ENCODE data around the gene CCNA2. TPM values are rescaled to one million over a fixed set of nuclear protein-coding genes. Genes with fewer than 3 reads are reported as not detected.

Gene CCNA2
- polyA plus RNA-seq, 4 donors, result 2.2 to 29.8 (median 14.0) TPM

GRCh38 chr4:121800961-121801714 lies 22.5 kb downstream of the CCNA2 start, which contains the start of gene EXOSC9:
TSS of gene EXOSC9 (plus strand) at chr4:121801323. CDS start at chr4:121801425, 102 bp downstream.
- no peak for FAIRE-seq
- Histone ChIP-seq H3K4me3 (ENCODE audit: low read depth in 1 of 3, low read length in 3 of 3) (peak within 1 kb of the TSS; percentile 76 to 98 (median 84)), H3K9me3 (ENCODE audit: control insufficient read depth in 2 of 2, insufficient read depth in 1 of 2, low read depth in 1 of 2, low read length in 1 of 2) (no peaks in the 10 kb centered on the region), H3K4me1 (ENCODE audit: control insufficient read depth in 3 of 3, insufficient read depth in 2 of 3, low read depth in 1 of 3, low read length in 2 of 3) (peaks cover 0 to 15% (median 0%) of the 10 kb centered on the region in 3 donors), H3K36me3 (ENCODE audit: control insufficient read depth in 3 of 3, insufficient read depth in 2 of 3, low read depth in 1 of 3, low read length in 3 of 3) (peaks cover 2 to 14% (median 3%) of the 10 kb centered on the region in 3 donors), H3K27me3 (ENCODE audit: control insufficient read depth in 3 of 3, insufficient read depth in 3 of 3, low read length in 3 of 3) (no peaks in the 10 kb centered on the region), H3K27ac (ENCODE audit: low read depth in 1 of 3, low read length in 2 of 3) (peak within 1 kb of the TSS; percentile 84 to 94 (median 87))
- WGBS, 3 donors, result 0% methylated on average over 48 of the region's 48 CpGs
- peak; percentile 94 to 99 for DNase-seq

- FAIRE-seq, result no peak
- Histone ChIP-seq H3K27me3 (ENCODE audit: control insufficient read depth in 3 of 3, insufficient read depth in 3 of 3, low read length in 3 of 3) (no peaks in the 10 kb centered on the region), H3K4me3 (ENCODE audit: low read depth in 1 of 3, low read length in 3 of 3) (peak overlapping the region in 2 of 3 donors; percentile 76 to 84), H3K27ac (ENCODE audit: low read depth in 1 of 3, low read length in 2 of 3) (peak overlapping the region; percentile 84 to 94 (median 87)), H3K9me3 (ENCODE audit: control insufficient read depth in 2 of 2, insufficient read depth in 1 of 2, low read depth in 1 of 2, low read length in 1 of 2) (no peaks in the 10 kb centered on the region), H3K36me3 (ENCODE audit: control insufficient read depth in 3 of 3, insufficient read depth in 2 of 3, low read depth in 1 of 3, low read length in 3 of 3) (peaks cover 0 to 8% (median 2%) of the 10 kb centered on the region in 3 donors), H3K4me1 (ENCODE audit: control insufficient read depth in 3 of 3, insufficient read depth in 2 of 3, low read depth in 1 of 3, low read length in 2 of 3) (peaks cover 0 to 15% (median 0%) of the 10 kb centered on the region in 3 donors)
- WGBS, 3 donors, result 25 to 48% (median 43%) methylated on average over 8 of the region's 8 CpGs
- DNase-seq, result no peak
Observed at GRCh38 chr4:121800638-121800960, 23.1 kb downstream of the CCNA2 start.

- no peaks in the 10 kb centered on the region for H3K27me3 ChIP-seq (ENCODE audit: control insufficient read depth in 3 of 3, insufficient read depth in 3 of 3, low read length in 3 of 3)
- DNase-seq (no peak), FAIRE-seq (no peak)
- peak overlapping the region in 1 of 3 donors; percentile 94 for H3K27ac ChIP-seq (ENCODE audit: low read depth in 1 of 3, low read length in 2 of 3)
- H3K9me3 ChIP-seq (ENCODE audit: control insufficient read depth in 2 of 2, insufficient read depth in 1 of 2, low read depth in 1 of 2, low read length in 1 of 2), result no peaks in the 10 kb centered on the region
- 82 to 87% (median 84%) methylated on average over 3 of the region's 3 CpGs for WGBS, 3 donors
- H3K4me1 ChIP-seq (ENCODE audit: control insufficient read depth in 3 of 3, insufficient read depth in 2 of 3, low read depth in 1 of 3, low read length in 2 of 3), result peaks cover 0 to 15% (median 0%) of the 10 kb centered on the region in 3 donors
- H3K4me3 ChIP-seq (ENCODE audit: low read depth in 1 of 3, low read length in 3 of 3), result peak overlapping the region in 2 of 3 donors; percentile 76 to 84
- peaks cover 0 to 8% (median 2%) of the 10 kb centered on the region in 3 donors for H3K36me3 ChIP-seq (ENCODE audit: control insufficient read depth in 3 of 3, insufficient read depth in 2 of 3, low read depth in 1 of 3, low read length in 3 of 3)
Observed at GRCh38 chr4:121799867-121800501, 23.7 kb downstream of the CCNA2 start.

GRCh38 chr4:121799208-121799823 lies 24.4 kb downstream of the CCNA2 start:
- DNase-seq (peak; percentile 35 to 78), FAIRE-seq (no peak)
- peaks cover 0 to 15% (median 0%) of the 10 kb centered on the region in 3 donors for H3K4me1 ChIP-seq (ENCODE audit: control insufficient read depth in 3 of 3, insufficient read depth in 2 of 3, low read depth in 1 of 3, low read length in 2 of 3)
- no peak overlapping the region for H3K4me3 ChIP-seq (ENCODE audit: low read depth in 1 of 3, low read length in 3 of 3)
- WGBS, 3 donors, result 29 to 52% (median 36%) methylated on average over 2 of the region's 2 CpGs
- peak overlapping the region in 1 of 3 donors; percentile 94 for H3K27ac ChIP-seq (ENCODE audit: low read depth in 1 of 3, low read length in 2 of 3)
- H3K27me3 ChIP-seq (ENCODE audit: control insufficient read depth in 3 of 3, insufficient read depth in 3 of 3, low read length in 3 of 3), result no peaks in the 10 kb centered on the region
- H3K9me3 ChIP-seq (ENCODE audit: control insufficient read depth in 2 of 2, insufficient read depth in 1 of 2, low read depth in 1 of 2, low read length in 1 of 2), result no peaks in the 10 kb centered on the region
- H3K36me3 ChIP-seq (ENCODE audit: control insufficient read depth in 3 of 3, insufficient read depth in 2 of 3, low read depth in 1 of 3, low read length in 3 of 3), result peaks cover 0 to 8% (median 2%) of the 10 kb centered on the region in 3 donors

GRCh38 chr4:121796283-121796682 lies 27.4 kb downstream of the CCNA2 start:
- no peak for DNase-seq
- FAIRE-seq, result no peak

GRCh38 chr4:121794505-121795188 lies 29.0 kb downstream of the CCNA2 start:
- no peak for FAIRE-seq
- Histone ChIP-seq H3K36me3 (ENCODE audit: control insufficient read depth in 3 of 3, insufficient read depth in 2 of 3, low read depth in 1 of 3, low read length in 3 of 3) (no peaks in the 10 kb centered on the region), H3K27me3 (ENCODE audit: control insufficient read depth in 3 of 3, insufficient read depth in 3 of 3, low read length in 3 of 3) (peaks cover 0 to 2% (median 0%) of the 10 kb centered on the region in 3 donors), H3K27ac (ENCODE audit: low read depth in 1 of 3, low read length in 2 of 3) (no peak overlapping the region), H3K4me3 (ENCODE audit: low read depth in 1 of 3, low read length in 3 of 3) (no peak overlapping the region), H3K9me3 (ENCODE audit: control insufficient read depth in 2 of 2, insufficient read depth in 1 of 2, low read depth in 1 of 2, low read length in 1 of 2) (no peaks in the 10 kb centered on the region), H3K4me1 (ENCODE audit: control insufficient read depth in 3 of 3, insufficient read depth in 2 of 3, low read depth in 1 of 3, low read length in 2 of 3) (peaks cover 0 to 7% (median 0%) of the 10 kb centered on the region in 3 donors)
- WGBS, 3 donors, result 55 to 76% (median 59%) methylated on average over 5 of the region's 5 CpGs
- peak in 1 of 2 donors; percentile 10 for DNase-seq

More at GRCh38 chr4:121796283-121796682, 27.4 kb downstream of the CCNA2 start:
- Histone ChIP-seq H3K4me1 (ENCODE audit: control insufficient read depth in 3 of 3, insufficient read depth in 2 of 3, low read depth in 1 of 3, low read length in 2 of 3) (peaks cover 0 to 18% (median 0%) of the 10 kb centered on the region in 3 donors), H3K36me3 (ENCODE audit: control insufficient read depth in 3 of 3, insufficient read depth in 2 of 3, low read depth in 1 of 3, low read length in 3 of 3) (no peaks in the 10 kb centered on the region), H3K27ac (ENCODE audit: low read depth in 1 of 3, low read length in 2 of 3) (no peak overlapping the region), H3K9me3 (ENCODE audit: control insufficient read depth in 2 of 2, insufficient read depth in 1 of 2, low read depth in 1 of 2, low read length in 1 of 2) (no peaks in the 10 kb centered on the region), H3K4me3 (ENCODE audit: low read depth in 1 of 3, low read length in 3 of 3) (no peak overlapping the region), H3K27me3 (ENCODE audit: control insufficient read depth in 3 of 3, insufficient read depth in 3 of 3, low read length in 3 of 3) (no peaks in the 10 kb centered on the region)

- Histone ChIP-seq H3K4me1 (ENCODE audit: control insufficient read depth in 3 of 3, insufficient read depth in 2 of 3, low read depth in 1 of 3, low read length in 2 of 3) (peaks cover 0 to 4% (median 0%) of the 10 kb centered on the region in 3 donors), H3K27ac (ENCODE audit: low read depth in 1 of 3, low read length in 2 of 3) (no peak overlapping the region), H3K27me3 (ENCODE audit: control insufficient read depth in 3 of 3, insufficient read depth in 3 of 3, low read length in 3 of 3) (peaks cover 0 to 2% (median 0%) of the 10 kb centered on the region in 3 donors), H3K9me3 (ENCODE audit: control insufficient read depth in 2 of 2, insufficient read depth in 1 of 2, low read depth in 1 of 2, low read length in 1 of 2) (no peaks in the 10 kb centered on the region), H3K36me3 (ENCODE audit: control insufficient read depth in 3 of 3, insufficient read depth in 2 of 3, low read depth in 1 of 3, low read length in 3 of 3) (no peaks in the 10 kb centered on the region), H3K4me3 (ENCODE audit: low read depth in 1 of 3, low read length in 3 of 3) (no peak overlapping the region)
- 86 to 93% (median 90%) methylated on average over 2 of the region's 2 CpGs for WGBS, 3 donors
- FAIRE-seq, result no peak
- DNase-seq, result no peak
Observed at GRCh38 chr4:121792966-121793365, 30.7 kb downstream of the CCNA2 start.

GRCh38 chr4:121791481-121791880 lies 32.2 kb downstream of the CCNA2 start:
- no peak overlapping the region for H3K27ac ChIP-seq (ENCODE audit: low read depth in 1 of 3, low read length in 2 of 3)
- no peaks in the 10 kb centered on the region for H3K36me3 ChIP-seq (ENCODE audit: control insufficient read depth in 3 of 3, insufficient read depth in 2 of 3, low read depth in 1 of 3, low read length in 3 of 3)
- H3K9me3 ChIP-seq (ENCODE audit: control insufficient read depth in 2 of 2, insufficient read depth in 1 of 2, low read depth in 1 of 2, low read length in 1 of 2), result no peaks in the 10 kb centered on the region
- peaks cover 0 to 4% (median 2%) of the 10 kb centered on the region in 3 donors for H3K27me3 ChIP-seq (ENCODE audit: control insufficient read depth in 3 of 3, insufficient read depth in 3 of 3, low read length in 3 of 3)
- no peak for DNase-seq
- WGBS, 3 donors, result 82 to 85% (median 83%) methylated on average over 5 of the region's 5 CpGs
- FAIRE-seq, result no peak
- H3K4me3 ChIP-seq (ENCODE audit: low read depth in 1 of 3, low read length in 3 of 3), result no peak overlapping the region
- peaks cover 0 to 4% (median 0%) of the 10 kb centered on the region in 3 donors for H3K4me1 ChIP-seq (ENCODE audit: control insufficient read depth in 3 of 3, insufficient read depth in 2 of 3, low read depth in 1 of 3, low read length in 2 of 3)

Data from small intestine (tissue), 7 donors.